Suprapubic skin (tissue), 4 donors: ENCODE data around the gene CPT2.

ENCODE experiments used
- CTCF ChIP-seq, 2 donors: fragments of 200-600 bp in 1 of 2; fragments of 450-650 bp in 1 of 2; sonication (generic) in 1 of 2; IDR thresholded peaks; one replicate each; pipeline ENCODE4 v1.5.1; 2016 to 2019; ENCODE audit warnings: antibody characterized with exemption in 2 of 2, mild to moderate bottlenecking in 1 of 2, moderate library complexity in 1 of 2
- EP300 ChIP-seq: sonication (generic); formaldehyde crosslinking; IDR thresholded peaks from one replicate; pipeline ENCODE4 v1.6.1; 2017; ENCODE audit warnings: antibody characterized with exemption
- POLR2A ChIP-seq, 2 donors: fragments of 450-650 bp; IDR thresholded peaks; one replicate each; pipeline ENCODE4 v1.6.1; 2017; ENCODE audit warnings: antibody characterized with exemption in 2 of 2, mild to moderate bottlenecking in 2 of 2, moderate library complexity in 2 of 2
- POLR2AphosphoS5 ChIP-seq, 3 donors: sonication (generic); formaldehyde crosslinking; IDR thresholded peaks; one replicate each; pipeline ENCODE4 v1.6.1; 2017; ENCODE audit warnings: antibody characterized with exemption in 3 of 3

GRCh38 chr1:53259932-53260331 is 63.3 kb downstream of the CPT2 start:
- TF ChIP-seq POLR2A (IDR thresholded peaks at IDR 0.05): no peak
- no peak for TF ChIP-seq CTCF (IDR thresholded peaks at IDR 0.05)
- no peak for TF ChIP-seq EP300
- no peak for TF ChIP-seq POLR2AphosphoS5 (IDR thresholded peaks at IDR 0.05)
